Measurements from ENCODE around the gene TSPEAR. TPM values are rescaled to one million over a fixed set of nuclear protein-coding genes. Genes with fewer than 3 reads are reported as not detected.

The TSPEAR gene
- total RNA-seq, 1 donor from 2014 or later, result not detected

GRCh38 chr21:44494956-44495355 lies 216.4 kb downstream of the TSPEAR start:
- H3K4me1 Mint-ChIP-seq (ENCODE audit: low read depth, unreplicated experiment), result peaks cover 14% of the 10 kb centered on the region
- no peak for DNase-seq
- H3K9me3 Mint-ChIP-seq (ENCODE audit: unreplicated experiment), result peaks cover 11% of the 10 kb centered on the region
- no peak overlapping the region for H3K27ac Mint-ChIP-seq (ENCODE audit: unreplicated experiment)
- H3K27me3 Mint-ChIP-seq (ENCODE audit: unreplicated experiment), result peaks cover 2% of the 10 kb centered on the region
- peaks cover 27% of the 10 kb centered on the region for H3K36me3 Mint-ChIP-seq (ENCODE audit: unreplicated experiment)
- TF ChIP-seq CTCF (IDR thresholded peaks at IDR 0.05; ENCODE audit: partially characterized antibody, unreplicated experiment), result no peak
- no peak overlapping the region for H3K4me3 Mint-ChIP-seq (ENCODE audit: unreplicated experiment)

- no peak for TF ChIP-seq CTCF (IDR thresholded peaks at IDR 0.05; ENCODE audit: partially characterized antibody, unreplicated experiment)
- Mint-ChIP-seq H3K4me1 (ENCODE audit: low read depth, unreplicated experiment) (peaks cover 14% of the 10 kb centered on the region), H3K9me3 (ENCODE audit: unreplicated experiment) (peaks cover 13% of the 10 kb centered on the region), H3K36me3 (ENCODE audit: unreplicated experiment) (peaks cover 29% of the 10 kb centered on the region), H3K27me3 (ENCODE audit: unreplicated experiment) (peaks cover 2% of the 10 kb centered on the region), H3K4me3 (ENCODE audit: unreplicated experiment) (no peak overlapping the region), H3K27ac (ENCODE audit: unreplicated experiment) (no peak overlapping the region)
- no peak for DNase-seq
Measured at GRCh38 chr21:44494418-44494817, 217.0 kb downstream of the TSPEAR start.

- no peak overlapping the region for H3K4me3 Mint-ChIP-seq (ENCODE audit: unreplicated experiment)
- H3K4me1 Mint-ChIP-seq (ENCODE audit: low read depth, unreplicated experiment), result peaks cover 10% of the 10 kb centered on the region
- no peak for TF ChIP-seq CTCF (IDR thresholded peaks at IDR 0.05; ENCODE audit: partially characterized antibody, unreplicated experiment)
- peaks cover 15% of the 10 kb centered on the region for H3K9me3 Mint-ChIP-seq (ENCODE audit: unreplicated experiment)
- H3K36me3 Mint-ChIP-seq (ENCODE audit: unreplicated experiment), result peaks cover 29% of the 10 kb centered on the region
- DNase-seq, result no peak
- no peak overlapping the region for H3K27ac Mint-ChIP-seq (ENCODE audit: unreplicated experiment)
- peaks cover 2% of the 10 kb centered on the region for H3K27me3 Mint-ChIP-seq (ENCODE audit: unreplicated experiment)
Measured at GRCh38 chr21:44492567-44493385, 218.6 kb downstream of the TSPEAR start.

- H3K9me3 Mint-ChIP-seq (ENCODE audit: unreplicated experiment), result peaks cover 15% of the 10 kb centered on the region
- no peaks in the 10 kb centered on the region for H3K4me1 Mint-ChIP-seq (ENCODE audit: low read depth, unreplicated experiment)
- DNase-seq, result no peak
- no peak overlapping the region for H3K4me3 Mint-ChIP-seq (ENCODE audit: unreplicated experiment)
- no peak for TF ChIP-seq CTCF (IDR thresholded peaks at IDR 0.05; ENCODE audit: partially characterized antibody, unreplicated experiment)
- H3K27me3 Mint-ChIP-seq (ENCODE audit: unreplicated experiment), result peaks cover 2% of the 10 kb centered on the region
- H3K27ac Mint-ChIP-seq (ENCODE audit: unreplicated experiment), result no peak overlapping the region
- H3K36me3 Mint-ChIP-seq (ENCODE audit: unreplicated experiment), result peaks cover 29% of the 10 kb centered on the region
Measured at GRCh38 chr21:44490816-44491215, 220.6 kb downstream of the TSPEAR start.

GRCh38 chr21:44490405-44490804 lies 221.0 kb downstream of the TSPEAR start:
- no peak for TF ChIP-seq CTCF (IDR thresholded peaks at IDR 0.05; ENCODE audit: partially characterized antibody, unreplicated experiment)
- H3K4me1 Mint-ChIP-seq (ENCODE audit: low read depth, unreplicated experiment), result no peaks in the 10 kb centered on the region
- no peak overlapping the region for H3K27ac Mint-ChIP-seq (ENCODE audit: unreplicated experiment)
- DNase-seq, result no peak
- peaks cover under 1% of the 10 kb centered on the region for H3K27me3 Mint-ChIP-seq (ENCODE audit: unreplicated experiment)
- peaks cover 14% of the 10 kb centered on the region for H3K9me3 Mint-ChIP-seq (ENCODE audit: unreplicated experiment)
- H3K36me3 Mint-ChIP-seq (ENCODE audit: unreplicated experiment), result peaks cover 26% of the 10 kb centered on the region
- H3K4me3 Mint-ChIP-seq (ENCODE audit: unreplicated experiment), result no peak overlapping the region
